Measurements from ENCODE around the gene PSMA4.
"Not testable (repeated sequence)": the region's sequence is repeated elsewhere in the genome, so short reads cannot be mapped to it uniquely, and the experiment has no call there.

The PSMA4 gene

GRCh38 chr15:78540141-78540870 lies at the start of gene PSMA4:
PSMA4 (plus strand) TSS chr15:78540444; CDS start chr15:78541928, 1,484 bp downstream.
- H3K27me3 Mint-ChIP-seq (ENCODE audit: low read depth), result no peaks in the 10 kb centered on the region
- peaks cover 30% of the 10 kb centered on the region for H3K4me1 Mint-ChIP-seq (ENCODE audit: low read depth)
- H3K27ac Mint-ChIP-seq, result peak within 1 kb of the TSS; percentile 97
- peak within 1 kb of the TSS; percentile 91 for H3K4me3 Mint-ChIP-seq
- H3K9me3 Mint-ChIP-seq, result no peaks in the 10 kb centered on the region
- peak; percentile 92 for DNase-seq (ENCODE audit: low spot score)
- peaks cover 31% of the 10 kb centered on the region for H3K36me3 Mint-ChIP-seq (ENCODE audit: low read depth)

- Mint-ChIP-seq H3K9me3 (no peaks in the 10 kb centered on the region), H3K36me3 (ENCODE audit: low read depth) (peaks cover 61% of the 10 kb centered on the region), H3K4me3 (no peak overlapping the region), H3K27ac (peak overlapping the region; percentile 0), H3K4me1 (ENCODE audit: low read depth) (peaks cover 4% of the 10 kb centered on the region), H3K27me3 (ENCODE audit: low read depth) (no peaks in the 10 kb centered on the region)
- DNase-seq (ENCODE audit: low spot score), result no peak
Measured at GRCh38 chr15:78492872-78493271, 47.4 kb upstream of the PSMA4 start.

GRCh38 chr15:78501857-78502256 lies 38.4 kb upstream of the PSMA4 start:
- H3K36me3 Mint-ChIP-seq (ENCODE audit: low read depth), result peaks cover 38% of the 10 kb centered on the region
- no peak overlapping the region for H3K27ac Mint-ChIP-seq

GRCh38 chr15:78502641-78503040 lies 37.6 kb upstream of the PSMA4 start:
- Mint-ChIP-seq H3K4me3 (no peak overlapping the region), H3K27ac (no peak overlapping the region), H3K27me3 (ENCODE audit: low read depth) (peaks cover 6% of the 10 kb centered on the region), H3K4me1 (ENCODE audit: low read depth) (peaks cover 3% of the 10 kb centered on the region), H3K9me3 (no peaks in the 10 kb centered on the region), H3K36me3 (ENCODE audit: low read depth) (peaks cover 32% of the 10 kb centered on the region)
- DNase-seq (ENCODE audit: low spot score), result no peak

More at GRCh38 chr15:78501857-78502256, 38.4 kb upstream of the PSMA4 start:
- peaks cover 6% of the 10 kb centered on the region for H3K27me3 Mint-ChIP-seq (ENCODE audit: low read depth)
- H3K4me1 Mint-ChIP-seq (ENCODE audit: low read depth), result peaks cover under 1% of the 10 kb centered on the region
- no peak overlapping the region for H3K4me3 Mint-ChIP-seq
- no peak for DNase-seq (ENCODE audit: low spot score)
- H3K9me3 Mint-ChIP-seq, result no peaks in the 10 kb centered on the region

- peak; percentile 78 for DNase-seq (ENCODE audit: low spot score)
- Mint-ChIP-seq H3K27ac (peak within 1 kb of the TSS; percentile 70), H3K36me3 (ENCODE audit: low read depth) (peaks cover 3% of the 10 kb centered on the region), H3K4me3 (peak within 1 kb of the TSS; percentile 97), H3K9me3 (no peaks in the 10 kb centered on the region), H3K27me3 (ENCODE audit: low read depth) (peaks cover 20% of the 10 kb centered on the region), H3K4me1 (ENCODE audit: low read depth) (peaks cover 17% of the 10 kb centered on the region)
Measured at GRCh38 chr15:78506971-78507830, 33.0 kb upstream of the PSMA4 start, which contains the start of gene HYKK. HYKK (plus strand) TSS chr15:78507577; CDS start chr15:78513089, 5,512 bp downstream.

- DNase-seq (ENCODE audit: low spot score), result no peak
- peak overlapping the region; percentile 70 for H3K27ac Mint-ChIP-seq
- H3K36me3 Mint-ChIP-seq (ENCODE audit: low read depth), result peaks cover 2% of the 10 kb centered on the region
- peak overlapping the region; percentile 97 for H3K4me3 Mint-ChIP-seq
- H3K4me1 Mint-ChIP-seq (ENCODE audit: low read depth), result peaks cover 17% of the 10 kb centered on the region
- peaks cover 20% of the 10 kb centered on the region for H3K27me3 Mint-ChIP-seq (ENCODE audit: low read depth)
- H3K9me3 Mint-ChIP-seq, result no peaks in the 10 kb centered on the region
Measured at GRCh38 chr15:78507831-78508160, 32.4 kb upstream of the PSMA4 start.

GRCh38 chr15:78508272-78508671 lies 32.0 kb upstream of the PSMA4 start:
- Mint-ChIP-seq H3K27ac (no peak overlapping the region), H3K4me1 (ENCODE audit: low read depth) (peaks cover 17% of the 10 kb centered on the region), H3K36me3 (ENCODE audit: low read depth) (peaks cover 2% of the 10 kb centered on the region), H3K4me3 (peak overlapping the region; percentile 97), H3K9me3 (no peaks in the 10 kb centered on the region), H3K27me3 (ENCODE audit: low read depth) (peaks cover 23% of the 10 kb centered on the region)
- no peak for DNase-seq (ENCODE audit: low spot score)

- no peak for DNase-seq (ENCODE audit: low spot score)
- H3K4me3 Mint-ChIP-seq, result peak overlapping the region; percentile 43
Measured at GRCh38 chr15:78509726-78510312, 30.4 kb upstream of the PSMA4 start.

GRCh38 chr15:78520035-78520434 lies 20.2 kb upstream of the PSMA4 start:
- H3K4me3 Mint-ChIP-seq; H3K9me3 Mint-ChIP-seq; H3K27ac Mint-ChIP-seq; H3K36me3 Mint-ChIP-seq (ENCODE audit: low read depth); DNase-seq (ENCODE audit: low spot score); H3K4me1 Mint-ChIP-seq (ENCODE audit: low read depth); H3K27me3 Mint-ChIP-seq (ENCODE audit: low read depth): not testable (repeated sequence)

More at GRCh38 chr15:78509726-78510312, 30.4 kb upstream of the PSMA4 start:
- H3K27me3 Mint-ChIP-seq (ENCODE audit: low read depth), result peaks cover 23% of the 10 kb centered on the region
- H3K36me3 Mint-ChIP-seq (ENCODE audit: low read depth), result peaks cover 2% of the 10 kb centered on the region
- H3K9me3 Mint-ChIP-seq, result no peaks in the 10 kb centered on the region
- no peak overlapping the region for H3K27ac Mint-ChIP-seq
- peaks cover 17% of the 10 kb centered on the region for H3K4me1 Mint-ChIP-seq (ENCODE audit: low read depth)

- no peak overlapping the region for H3K27ac Mint-ChIP-seq
- H3K27me3 Mint-ChIP-seq (ENCODE audit: low read depth), result no peaks in the 10 kb centered on the region
- no peaks in the 10 kb centered on the region for H3K9me3 Mint-ChIP-seq
- H3K36me3 Mint-ChIP-seq (ENCODE audit: low read depth), result no peaks in the 10 kb centered on the region
- H3K4me1 Mint-ChIP-seq (ENCODE audit: low read depth), result no peaks in the 10 kb centered on the region
- no peak overlapping the region for H3K4me3 Mint-ChIP-seq
- DNase-seq (ENCODE audit: low spot score), result no peak
Measured at GRCh38 chr15:78524230-78524629, 16.0 kb upstream of the PSMA4 start.

GRCh38 chr15:78527325-78527724 lies 12.9 kb upstream of the PSMA4 start:
- Mint-ChIP-seq H3K36me3 (ENCODE audit: low read depth) (no peaks in the 10 kb centered on the region), H3K4me3 (no peak overlapping the region), H3K9me3 (no peaks in the 10 kb centered on the region), H3K27me3 (ENCODE audit: low read depth) (no peaks in the 10 kb centered on the region), H3K4me1 (ENCODE audit: low read depth) (no peaks in the 10 kb centered on the region), H3K27ac (no peak overlapping the region)
- DNase-seq (ENCODE audit: low spot score), result no peak

GRCh38 chr15:78533331-78533730 lies 6.9 kb upstream of the PSMA4 start:
- Mint-ChIP-seq H3K9me3 (no peaks in the 10 kb centered on the region), H3K27ac (no peak overlapping the region), H3K4me1 (ENCODE audit: low read depth) (no peaks in the 10 kb centered on the region), H3K36me3 (ENCODE audit: low read depth) (no peaks in the 10 kb centered on the region), H3K4me3 (no peak overlapping the region), H3K27me3 (ENCODE audit: low read depth) (peaks cover 3% of the 10 kb centered on the region)
- DNase-seq (ENCODE audit: low spot score), result no peak

GRCh38 chr15:78536134-78536533 lies 4.1 kb upstream of the PSMA4 start:
- H3K27ac Mint-ChIP-seq, result no peak overlapping the region
- peaks cover 10% of the 10 kb centered on the region for H3K4me1 Mint-ChIP-seq (ENCODE audit: low read depth)
- no peak overlapping the region for H3K4me3 Mint-ChIP-seq
- H3K36me3 Mint-ChIP-seq (ENCODE audit: low read depth), result peaks cover 2% of the 10 kb centered on the region
- no peaks in the 10 kb centered on the region for H3K9me3 Mint-ChIP-seq
- peaks cover 3% of the 10 kb centered on the region for H3K27me3 Mint-ChIP-seq (ENCODE audit: low read depth)
- no peak for DNase-seq (ENCODE audit: low spot score)
